Prostate gland (tissue), 2 donors: Measurements from ENCODE around the gene SMIM31.

Source experiments
- POLR2A ChIP-seq: fragments of 450-650 bp; IDR thresholded peaks from one replicate; pipeline ENCODE4 v1.6.1; 2016; ENCODE audit warnings: antibody characterized with exemption, mild to moderate bottlenecking
- POLR2AphosphoS5 ChIP-seq: sonication (generic); formaldehyde crosslinking; IDR thresholded peaks from one replicate; pipeline ENCODE4 v1.6.1; 2017; ENCODE audit warnings: antibody characterized with exemption
- TF ChIP-seq, protein P1 (sequence below), 4 experiments: fragments of 200-600 bp in 2 of 4; fragments of 450-650 bp in 2 of 4; sonication (generic) in 2 of 4; IDR thresholded peaks; 1 replicate in 3 of 4; 2 replicates in 1 of 4; pipeline ENCODE4 v1.5.1; 2016 to 2019; ENCODE audit warnings: antibody characterized with exemption in 4 of 4, mild to moderate bottlenecking in 2 of 4, moderate library complexity in 2 of 4

DNA sequence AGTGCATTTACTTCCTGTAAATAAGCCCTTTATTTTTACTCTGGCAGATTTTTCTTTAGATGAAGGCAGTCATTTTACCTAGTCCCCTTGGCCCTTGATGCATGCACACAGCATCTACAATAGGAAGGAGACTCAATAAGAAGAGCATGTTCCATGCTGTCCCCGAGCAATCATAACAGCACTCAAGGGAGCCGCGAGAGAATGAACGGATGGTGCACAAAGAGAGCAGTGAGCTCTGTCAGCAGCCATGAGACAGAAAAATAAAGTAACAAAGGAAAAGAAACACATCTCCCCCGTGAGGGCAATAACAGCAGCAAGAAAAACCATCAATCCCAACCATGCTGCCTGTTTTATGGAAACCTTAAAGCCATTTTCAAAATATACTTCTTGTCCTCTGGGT lies 11.9 kb downstream of the SMIM31 start:
- TF ChIP-seq, protein P1, sequence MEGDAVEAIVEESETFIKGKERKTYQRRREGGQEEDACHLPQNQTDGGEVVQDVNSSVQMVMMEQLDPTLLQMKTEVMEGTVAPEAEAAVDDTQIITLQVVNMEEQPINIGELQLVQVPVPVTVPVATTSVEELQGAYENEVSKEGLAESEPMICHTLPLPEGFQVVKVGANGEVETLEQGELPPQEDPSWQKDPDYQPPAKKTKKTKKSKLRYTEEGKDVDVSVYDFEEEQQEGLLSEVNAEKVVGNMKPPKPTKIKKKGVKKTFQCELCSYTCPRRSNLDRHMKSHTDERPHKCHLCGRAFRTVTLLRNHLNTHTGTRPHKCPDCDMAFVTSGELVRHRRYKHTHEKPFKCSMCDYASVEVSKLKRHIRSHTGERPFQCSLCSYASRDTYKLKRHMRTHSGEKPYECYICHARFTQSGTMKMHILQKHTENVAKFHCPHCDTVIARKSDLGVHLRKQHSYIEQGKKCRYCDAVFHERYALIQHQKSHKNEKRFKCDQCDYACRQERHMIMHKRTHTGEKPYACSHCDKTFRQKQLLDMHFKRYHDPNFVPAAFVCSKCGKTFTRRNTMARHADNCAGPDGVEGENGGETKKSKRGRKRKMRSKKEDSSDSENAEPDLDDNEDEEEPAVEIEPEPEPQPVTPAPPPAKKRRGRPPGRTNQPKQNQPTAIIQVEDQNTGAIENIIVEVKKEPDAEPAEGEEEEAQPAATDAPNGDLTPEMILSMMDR (IDR thresholded peaks at IDR 0.05): no peak
- TF ChIP-seq POLR2A: no peak
- TF ChIP-seq POLR2AphosphoS5: no peak
